NCI-H2227 treated with DMSO at 0.1 percent for 48 hours (cell line): Measurements from ENCODE around the gene HAGHL.
"Not testable (repeated sequence)": the region's sequence is repeated elsewhere in the genome, so short reads cannot be mapped to it uniquely, and the experiment has no call there.

ENCODE experiments used
- DNase-seq: peaks from one replicate; lab custom pipeline; 2025; lab: John Stamatoyannopoulos, UW

HAGHL gene

DNA sequence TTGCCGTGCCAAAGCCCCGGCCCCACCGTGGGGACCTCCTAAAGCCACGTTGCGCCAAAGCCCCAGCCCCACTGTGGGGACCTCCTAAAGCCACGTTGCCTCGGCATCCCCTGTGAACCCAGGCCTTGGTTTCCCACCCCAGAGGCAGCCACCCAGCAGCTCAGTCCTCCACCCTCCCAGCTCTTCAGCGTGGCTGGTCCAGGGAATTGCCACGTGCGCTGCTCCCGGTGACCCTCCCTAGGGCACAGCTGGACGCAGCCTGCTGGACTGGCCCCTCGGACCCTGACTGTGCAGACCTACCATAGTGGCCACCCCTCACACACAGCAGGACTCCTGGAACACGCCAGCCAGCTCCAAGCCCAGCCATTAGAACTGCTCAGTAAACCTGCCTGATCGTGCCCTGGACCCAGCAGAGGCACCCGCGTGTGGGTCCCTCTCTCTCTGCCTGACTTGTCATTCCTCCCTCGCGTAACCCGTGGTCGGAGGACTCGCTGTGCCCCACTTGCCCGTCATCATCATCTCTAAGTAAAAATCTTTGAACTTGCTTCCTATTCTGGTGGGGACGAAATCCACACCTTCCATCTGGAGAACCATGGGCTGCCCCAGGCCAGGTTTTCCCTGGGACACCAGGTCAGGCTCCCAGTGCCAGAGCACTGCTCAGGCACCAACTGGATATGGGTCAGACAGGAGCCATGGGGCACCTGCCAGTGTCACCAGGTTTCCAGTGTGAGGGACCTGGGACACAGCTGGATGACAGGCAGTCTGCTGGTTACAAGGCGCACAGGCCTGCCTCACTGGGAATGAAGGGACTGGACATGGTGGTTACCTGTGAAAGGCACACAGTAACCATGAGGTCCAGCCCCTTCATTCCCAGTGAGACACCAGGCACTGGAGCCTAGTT is 8.3 kb downstream of the HAGHL start:
- DNase-seq: no peak

DNA sequence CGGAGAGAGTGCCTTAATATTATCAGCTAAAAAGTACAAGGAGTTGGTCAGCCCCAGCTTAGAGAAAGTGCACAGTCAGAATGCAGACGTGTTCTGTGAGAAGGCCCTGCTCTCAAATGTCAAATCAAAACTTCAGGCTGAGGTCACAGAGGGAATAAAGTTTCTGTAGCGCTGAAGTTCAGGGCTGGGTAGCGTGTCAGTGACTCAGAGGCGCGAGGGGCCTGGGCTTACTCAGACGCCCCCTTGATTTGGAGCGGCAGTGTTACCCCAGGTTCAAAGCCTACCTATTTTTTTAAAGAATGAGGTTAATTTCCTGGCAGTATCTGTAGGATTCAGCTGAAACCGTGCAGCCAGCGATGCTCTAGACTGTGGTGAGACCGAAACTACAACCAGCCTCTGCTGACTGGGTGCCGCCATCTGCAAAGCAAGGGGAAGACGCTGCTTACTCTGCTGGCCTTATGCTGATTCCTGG is 9.1 kb downstream of the HAGHL start:
- no peak for DNase-seq

DNA sequence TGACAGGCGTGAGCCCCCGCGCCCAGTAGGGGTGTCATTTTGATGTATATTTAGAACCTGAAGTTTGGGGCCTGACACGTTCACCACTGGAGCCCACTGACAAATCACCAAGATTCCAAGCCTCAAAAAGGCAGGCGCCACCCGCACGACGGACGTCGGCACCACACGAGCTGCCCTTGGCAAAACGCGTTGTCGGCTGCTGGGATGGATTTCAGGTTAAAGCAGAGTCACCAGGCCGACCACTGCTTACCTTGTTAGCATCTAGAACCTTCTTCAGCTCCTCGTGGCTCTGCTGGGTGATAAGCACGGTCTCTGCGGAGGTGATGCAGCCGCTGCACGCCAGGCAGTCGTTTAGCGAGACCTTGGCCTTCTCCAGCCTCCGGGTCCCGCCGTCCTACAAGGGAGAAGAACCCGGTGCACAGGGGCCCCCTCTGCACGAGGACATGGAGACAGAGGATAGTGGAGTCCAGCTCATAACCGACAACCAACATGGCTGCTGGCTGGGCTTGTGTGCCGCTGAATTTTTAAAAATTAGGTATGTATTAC is 10.1 kb downstream of the HAGHL start:
- no peak for DNase-seq

GRCh38 chr16:739560-740458 is 12.9 kb downstream of the HAGHL start:
- no peak for DNase-seq

- no peak for DNase-seq
Measured at GRCh38 chr16:740459-740763, 13.5 kb downstream of the HAGHL start.

- peak; percentile 87 for DNase-seq
Measured at GRCh38 chr16:740764-741505, 14.0 kb downstream of the HAGHL start, which contains the start of gene CIAO3. Gene CIAO3 (minus strand): TSS chr16:740997. CDS start chr16:740985, 12 bp downstream.

DNA sequence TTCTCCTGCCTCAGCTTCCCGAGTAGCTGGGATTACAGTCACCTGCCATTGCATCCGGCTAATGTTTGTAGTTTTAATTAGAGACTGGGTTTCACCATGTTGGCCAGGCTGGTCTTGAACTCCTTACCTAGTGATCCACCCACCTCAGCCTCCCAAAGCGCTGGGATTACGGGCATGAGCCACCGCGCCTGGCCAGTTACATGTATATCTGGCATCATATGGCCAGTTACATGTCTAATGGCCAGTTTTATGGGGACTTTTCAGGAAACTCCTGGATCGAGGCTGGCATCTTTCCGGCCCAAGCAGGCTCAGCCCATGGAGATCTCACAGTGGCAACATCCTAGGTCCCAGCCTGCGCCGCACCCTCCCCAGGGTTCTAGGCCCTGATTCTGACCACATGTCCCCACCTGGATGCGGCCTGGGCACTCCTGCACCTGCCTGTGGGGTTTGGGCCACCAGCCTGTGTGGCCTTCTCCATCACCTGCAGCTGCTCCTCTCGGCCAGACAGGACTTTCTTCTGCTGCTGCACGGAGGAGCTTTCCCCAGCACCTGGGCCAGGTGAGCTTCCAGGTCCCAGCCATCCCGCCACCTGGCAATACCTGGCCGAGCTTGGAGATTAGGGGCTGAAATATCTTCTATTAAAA is 15.2 kb downstream of the HAGHL start:
- DNase-seq: no peak

- DNase-seq: not testable (repeated sequence)
Measured at GRCh38 chr16:742894-743293, 16.0 kb downstream of the HAGHL start.

DNA sequence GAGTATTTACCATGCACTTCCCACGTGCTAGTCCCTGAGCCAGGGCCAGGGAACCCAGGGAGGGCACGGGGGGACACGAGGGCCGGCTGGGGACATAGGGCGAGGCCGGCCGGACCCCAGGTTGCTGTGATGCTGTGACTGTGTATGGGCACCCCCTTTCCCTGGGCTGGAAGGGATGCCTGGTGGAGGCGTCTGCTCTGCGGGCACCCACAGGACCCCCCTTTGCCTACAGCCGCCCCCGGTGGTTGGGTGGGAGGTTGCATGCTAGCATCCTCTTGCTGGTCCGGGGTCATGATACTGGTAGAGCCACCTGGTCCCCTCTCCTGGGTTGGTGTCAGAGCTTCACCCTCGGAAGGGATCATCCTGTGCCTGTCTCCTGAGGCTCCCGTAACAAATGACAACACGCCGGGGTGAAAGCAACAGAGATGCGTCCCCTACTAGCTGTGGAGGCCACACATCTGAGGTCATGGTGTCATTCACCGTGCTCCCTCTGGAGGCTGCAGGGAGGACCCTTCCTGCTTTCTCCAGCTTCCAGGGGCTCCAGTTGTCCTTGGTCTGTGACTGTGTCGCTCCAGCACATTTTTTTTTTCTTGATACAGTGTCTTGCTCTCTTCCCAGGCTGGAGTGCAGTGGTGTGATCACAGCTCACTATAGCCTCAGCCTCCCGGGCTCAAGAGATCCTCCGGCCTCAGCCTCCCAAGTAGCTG is 17.0 kb downstream of the HAGHL start:
- DNase-seq: no peak

DNA sequence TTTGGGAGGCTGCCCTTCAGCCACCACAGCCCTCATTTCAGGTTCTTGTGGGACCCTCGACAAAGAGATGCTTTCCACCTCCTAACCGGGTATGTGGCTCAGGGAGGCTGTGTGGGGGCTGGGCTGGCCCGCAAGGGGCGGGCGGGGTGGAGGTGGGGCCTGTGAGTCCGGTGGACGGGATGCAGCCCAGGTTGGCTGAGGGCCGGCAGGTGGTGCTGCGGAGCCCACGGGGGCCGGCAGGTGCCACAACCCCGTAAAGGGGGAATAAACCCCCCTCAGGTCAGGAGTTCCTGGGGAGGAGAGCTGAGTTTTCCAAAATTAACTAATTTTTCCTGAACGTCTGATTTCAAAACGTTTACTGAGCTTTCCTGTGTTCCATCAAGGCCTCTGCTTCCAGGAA is 18.8 kb downstream of the HAGHL start:
- DNase-seq: no peak

GRCh38 chr16:746637-747036 is 19.7 kb downstream of the HAGHL start:
- no peak for DNase-seq

DNA sequence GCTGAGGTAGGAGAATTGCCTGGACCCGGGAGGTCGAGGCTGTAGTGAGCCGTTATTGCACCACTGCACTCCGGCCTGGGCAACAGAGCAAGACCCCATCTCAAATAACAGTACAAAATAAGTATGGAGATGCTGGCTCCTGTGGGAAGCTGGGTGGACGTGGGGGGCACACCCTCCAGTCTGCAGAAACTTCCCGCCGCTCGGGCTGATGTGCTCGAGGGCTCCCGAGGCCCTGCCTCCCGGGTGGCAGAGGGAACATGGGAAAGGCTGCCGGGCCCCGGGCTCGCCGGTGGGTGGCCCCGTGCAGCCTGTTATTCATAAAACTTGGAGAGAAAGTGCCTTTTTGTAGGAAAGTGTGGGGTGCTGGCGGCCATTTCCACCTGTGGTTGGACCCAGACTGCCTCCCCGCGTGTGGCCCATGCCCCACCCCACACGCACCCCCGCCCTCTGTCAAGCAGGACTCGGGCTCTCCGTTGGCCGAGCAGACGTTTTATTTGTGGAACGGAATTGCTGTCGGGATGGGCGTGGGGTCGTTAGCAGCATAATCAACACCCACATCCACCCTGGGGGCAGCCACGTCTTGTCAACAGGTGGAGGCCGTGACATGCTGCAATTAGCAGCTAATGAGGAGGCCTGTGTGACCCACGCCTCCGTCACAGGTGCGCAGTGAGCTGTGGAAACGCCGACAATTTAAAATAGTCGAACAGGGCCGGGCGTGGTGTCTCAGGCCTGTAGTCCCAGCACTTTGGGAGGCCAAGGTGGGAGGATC is 21.3 kb downstream of the HAGHL start:
- no peak for DNase-seq

- no peak for DNase-seq
Measured at GRCh38 chr16:749010-749409, 22.1 kb downstream of the HAGHL start.

- DNase-seq: no peak
Measured at GRCh38 chr16:750485-750884, 23.6 kb downstream of the HAGHL start.

GRCh38 chr16:751152-752006 is 24.5 kb downstream of the HAGHL start:
- no peak for DNase-seq

DNA sequence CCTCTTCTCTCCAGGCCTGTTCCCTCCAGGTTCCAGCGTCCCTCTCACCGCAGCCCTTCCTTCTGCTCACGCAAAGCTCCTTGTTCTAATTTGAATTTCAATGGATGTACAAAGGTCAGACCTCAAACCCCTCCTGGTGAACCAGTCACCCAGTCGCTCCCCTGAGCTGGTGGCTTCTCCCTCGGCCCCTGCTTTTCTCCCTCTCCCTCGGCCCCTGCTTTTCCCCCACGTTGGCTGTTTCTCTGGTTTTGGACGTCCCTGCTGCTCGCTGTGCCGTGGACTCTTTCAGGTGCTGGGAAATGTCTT is 25.1 kb downstream of the HAGHL start:
- no peak for DNase-seq

DNA sequence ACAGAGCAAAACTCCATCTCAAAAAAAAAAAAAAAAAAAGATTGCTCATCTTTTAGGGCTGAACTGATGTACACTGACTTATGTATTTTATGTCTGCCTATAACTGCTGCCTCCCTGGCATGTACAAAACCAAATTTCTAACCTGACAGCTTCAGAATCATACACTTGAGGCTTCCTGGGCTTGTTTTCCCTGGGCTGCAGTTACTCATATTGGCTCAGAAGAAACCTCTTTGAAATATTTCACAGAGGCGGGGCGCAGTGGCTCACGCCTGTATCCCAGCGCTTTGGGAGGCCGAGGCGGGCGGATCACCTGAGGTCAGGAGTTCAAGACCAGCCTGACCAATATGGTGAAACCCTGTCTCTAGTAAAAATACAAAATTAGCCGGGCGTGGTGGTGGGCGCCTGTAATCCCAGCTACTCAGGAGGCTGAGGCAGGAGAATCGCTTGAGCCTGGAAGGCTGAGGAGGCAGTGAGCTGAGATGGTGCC is 27.3 kb downstream of the HAGHL start:
- DNase-seq: not testable (repeated sequence)

DNA sequence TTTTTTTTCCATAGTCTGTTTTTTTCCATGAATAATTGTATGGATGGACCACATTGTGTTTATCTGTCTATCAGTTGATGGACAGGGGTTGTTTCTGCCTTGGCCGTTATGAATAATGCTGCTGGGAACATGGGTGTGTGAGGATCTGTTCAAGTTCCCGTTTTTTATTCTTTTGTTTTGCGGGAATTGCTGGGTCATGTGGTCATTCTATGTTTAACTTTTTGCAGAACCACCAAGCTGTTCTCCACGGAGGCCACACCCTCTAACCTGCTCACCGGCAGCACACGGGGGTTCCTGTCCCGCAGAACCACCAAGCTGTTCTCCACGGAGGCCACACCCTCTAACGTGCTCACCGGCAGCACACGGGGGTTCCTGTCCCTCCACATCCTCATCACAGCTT is 27.8 kb downstream of the HAGHL start:
- DNase-seq: no peak

- DNase-seq: no peak
Measured at GRCh38 chr16:756428-756827, 29.5 kb downstream of the HAGHL start.
